Measurements from ENCODE around the gene PRKN. TPM values are rescaled to one million over a fixed set of nuclear protein-coding genes. Genes with fewer than 3 reads are reported as not detected.

PRKN gene
- polyA plus RNA-seq, 1 experiment, result 0.71 TPM

DNA sequence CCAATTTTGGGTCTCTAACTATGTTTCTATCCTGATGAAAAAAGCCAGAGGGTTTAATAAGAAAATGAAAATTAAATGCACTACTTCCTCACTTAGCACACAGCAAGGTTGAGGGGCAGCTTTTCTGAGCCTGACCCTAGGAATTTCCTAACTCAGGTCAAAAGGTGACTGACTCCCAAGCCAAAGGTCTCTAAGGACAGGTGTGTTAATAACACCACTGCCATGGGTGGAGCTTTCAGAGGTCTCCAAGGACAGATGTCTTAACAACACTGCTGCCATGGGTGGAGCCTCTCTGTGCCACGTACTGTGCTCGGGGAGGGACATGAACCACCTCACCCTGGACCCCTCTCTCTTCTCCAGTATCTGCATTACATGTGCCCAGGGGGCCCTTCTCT is 339.2 kb downstream of the PRKN start:
- CTCF ChIA-PET, result no interaction called here
- TF ChIP-seq, protein P1, sequence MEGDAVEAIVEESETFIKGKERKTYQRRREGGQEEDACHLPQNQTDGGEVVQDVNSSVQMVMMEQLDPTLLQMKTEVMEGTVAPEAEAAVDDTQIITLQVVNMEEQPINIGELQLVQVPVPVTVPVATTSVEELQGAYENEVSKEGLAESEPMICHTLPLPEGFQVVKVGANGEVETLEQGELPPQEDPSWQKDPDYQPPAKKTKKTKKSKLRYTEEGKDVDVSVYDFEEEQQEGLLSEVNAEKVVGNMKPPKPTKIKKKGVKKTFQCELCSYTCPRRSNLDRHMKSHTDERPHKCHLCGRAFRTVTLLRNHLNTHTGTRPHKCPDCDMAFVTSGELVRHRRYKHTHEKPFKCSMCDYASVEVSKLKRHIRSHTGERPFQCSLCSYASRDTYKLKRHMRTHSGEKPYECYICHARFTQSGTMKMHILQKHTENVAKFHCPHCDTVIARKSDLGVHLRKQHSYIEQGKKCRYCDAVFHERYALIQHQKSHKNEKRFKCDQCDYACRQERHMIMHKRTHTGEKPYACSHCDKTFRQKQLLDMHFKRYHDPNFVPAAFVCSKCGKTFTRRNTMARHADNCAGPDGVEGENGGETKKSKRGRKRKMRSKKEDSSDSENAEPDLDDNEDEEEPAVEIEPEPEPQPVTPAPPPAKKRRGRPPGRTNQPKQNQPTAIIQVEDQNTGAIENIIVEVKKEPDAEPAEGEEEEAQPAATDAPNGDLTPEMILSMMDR (IDR thresholded peaks at IDR 0.05; ENCODE audit: insufficient read depth, low read depth, low read length), result no peak
- H3K4me3 ChIP-seq (ENCODE audit: low read depth, low read length), result no peak overlapping the region

DNA sequence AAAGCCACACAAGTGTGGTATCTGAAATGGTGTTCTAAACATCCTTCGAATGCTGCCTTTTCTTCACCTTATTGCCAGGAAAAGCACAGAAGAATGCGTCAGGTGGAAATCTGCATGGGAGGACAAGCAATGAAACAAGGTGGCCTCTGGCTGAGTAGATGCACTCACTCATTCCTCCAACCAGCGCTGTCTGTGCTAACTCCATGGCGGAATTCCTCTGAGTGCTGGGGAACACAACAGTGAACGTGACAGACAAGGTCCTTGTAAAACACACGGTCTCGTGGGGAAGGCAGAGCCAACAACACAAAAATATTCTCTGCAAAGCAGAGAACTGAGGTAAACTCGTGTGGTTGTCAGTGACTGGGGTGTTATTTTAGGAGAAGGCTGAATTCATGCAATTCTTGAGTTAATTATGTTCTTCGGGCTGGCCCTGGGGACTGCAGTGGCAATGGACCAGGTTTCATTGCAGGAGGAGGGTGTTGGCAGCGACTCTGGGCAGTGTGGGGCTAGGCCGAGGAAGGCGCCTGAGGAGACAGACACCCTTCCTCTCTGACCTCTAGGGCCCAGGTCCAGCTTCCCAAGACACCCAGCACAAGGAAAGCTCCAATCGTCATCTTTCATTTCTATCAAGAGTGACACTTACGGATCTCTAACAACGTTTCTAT is 339.7 kb downstream of the PRKN start:
- Histone ChIP-seq H3K36me3 (ENCODE audit: control insufficient read depth, insufficient read depth, low read length) (no peaks in the 10 kb centered on the region), H3K27me3 (ENCODE audit: control insufficient read depth, insufficient read depth, low read length) (no peaks in the 10 kb centered on the region), H3K4me3 (ENCODE audit: low read depth, low read length) (no peak overlapping the region)
- ChIA-PET CTCF (no interaction called here), POLR2A (no interaction called here)
- TF ChIP-seq, protein P1 (IDR thresholded peaks at IDR 0.05; ENCODE audit: insufficient read depth, low read depth, low read length), result no peak
- DNase-seq (ENCODE audit: low read depth), result no peak

More for the DNA sequence above, 339.2 kb downstream of the PRKN start:
- Histone ChIP-seq H3K27me3 (ENCODE audit: control insufficient read depth, insufficient read depth, low read length) (no peaks in the 10 kb centered on the region), H3K36me3 (ENCODE audit: control insufficient read depth, insufficient read depth, low read length) (no peaks in the 10 kb centered on the region)
- no peak for DNase-seq (ENCODE audit: low read depth)
- POLR2A ChIA-PET, result no interaction called here

DNA sequence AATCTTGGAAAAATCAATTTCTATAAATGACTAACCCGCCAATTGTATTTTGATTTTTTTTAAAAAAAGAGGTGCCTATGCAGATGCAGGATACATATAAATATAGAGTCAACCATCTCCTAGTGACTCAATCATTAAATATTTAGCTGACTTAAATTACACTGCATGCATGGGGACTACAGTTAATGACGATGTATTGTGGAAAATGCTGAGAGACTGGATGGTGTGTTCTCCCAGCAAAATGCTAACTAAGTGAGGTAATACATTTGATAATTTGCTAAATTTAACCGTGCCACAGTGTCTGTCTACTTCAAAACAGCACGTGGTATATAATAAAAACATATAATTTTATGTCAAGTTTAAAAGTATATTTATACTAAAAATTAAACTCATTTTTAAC is 341.6 kb downstream of the PRKN start:
- Histone ChIP-seq H3K4me3 (ENCODE audit: low read depth, low read length) (no peak overlapping the region), H3K36me3 (ENCODE audit: control insufficient read depth, insufficient read depth, low read length) (no peaks in the 10 kb centered on the region), H3K27me3 (ENCODE audit: control insufficient read depth, insufficient read depth, low read length) (no peaks in the 10 kb centered on the region)
- POLR2A ChIA-PET, result no interaction called here
- no peak for DNase-seq (ENCODE audit: low read depth)
- CTCF ChIA-PET, result no interaction called here
- TF ChIP-seq, protein P1 (IDR thresholded peaks at IDR 0.05; ENCODE audit: insufficient read depth, low read depth, low read length), result no peak

DNA sequence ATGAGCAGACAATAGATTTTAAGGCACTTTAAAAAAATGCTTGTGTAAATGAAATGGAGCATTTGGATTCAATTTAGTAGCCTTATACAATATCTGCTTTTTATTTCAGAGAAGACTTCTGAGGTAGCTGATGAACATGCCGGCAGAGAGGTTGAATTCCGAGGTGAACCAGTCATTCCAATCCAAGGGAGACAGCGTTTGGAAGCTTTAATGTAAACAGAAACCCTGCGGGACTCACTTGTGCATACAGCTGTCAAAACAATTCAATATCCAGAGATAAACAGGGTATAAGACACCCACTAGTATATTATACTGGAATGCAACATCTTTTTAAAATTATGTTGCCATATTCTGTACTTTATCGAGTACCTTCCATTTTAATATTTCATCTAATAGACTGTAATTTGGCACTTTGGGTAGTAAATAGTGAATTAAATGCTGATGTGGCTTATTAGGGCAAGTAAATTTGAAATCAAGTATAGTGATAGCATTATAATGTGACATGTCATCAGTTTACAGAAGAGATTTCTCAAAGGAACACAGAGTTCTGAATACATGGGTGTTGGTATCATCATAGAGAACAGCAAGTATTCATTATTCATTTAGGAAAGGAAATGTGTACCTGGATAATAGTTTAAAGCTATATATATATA is 347.7 kb downstream of the PRKN start:
- no peak for DNase-seq (ENCODE audit: low read depth)
- TF ChIP-seq, protein P1 (IDR thresholded peaks at IDR 0.05; ENCODE audit: insufficient read depth, low read depth, low read length), result no peak
- ChIA-PET CTCF (no interaction called here), POLR2A (no interaction called here)
- Histone ChIP-seq H3K4me3 (ENCODE audit: low read depth, low read length) (no peak overlapping the region), H3K36me3 (ENCODE audit: control insufficient read depth, insufficient read depth, low read length) (no peaks in the 10 kb centered on the region), H3K27me3 (ENCODE audit: control insufficient read depth, insufficient read depth, low read length) (no peaks in the 10 kb centered on the region)

DNA sequence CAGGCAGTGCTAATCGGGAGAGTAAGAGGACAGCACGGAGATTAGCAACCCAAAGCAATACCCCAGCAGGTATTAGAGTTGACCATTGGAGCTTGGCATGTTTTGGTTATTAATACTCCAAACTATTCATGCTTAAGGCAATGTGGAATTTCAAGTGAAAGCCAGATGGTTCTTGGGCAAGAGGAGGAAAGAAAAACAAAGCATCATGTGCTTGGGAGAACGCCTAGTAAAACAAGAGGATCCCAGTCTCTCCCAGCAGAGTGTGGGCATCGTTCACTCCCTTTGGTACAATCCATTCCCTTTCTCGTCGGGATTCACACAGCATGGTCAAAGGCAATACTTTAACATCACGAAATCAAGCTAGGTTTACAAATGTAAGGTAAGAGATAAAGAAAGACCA is 349.8 kb downstream of the PRKN start:
- H3K27me3 ChIP-seq (ENCODE audit: control insufficient read depth, insufficient read depth, low read length), result no peaks in the 10 kb centered on the region
- no peak for DNase-seq (ENCODE audit: low read depth)
- H3K4me3 ChIP-seq (ENCODE audit: low read depth, low read length), result no peak overlapping the region
- ChIA-PET CTCF (no interaction called here), POLR2A (no interaction called here)
- H3K36me3 ChIP-seq (ENCODE audit: control insufficient read depth, insufficient read depth, low read length), result no peaks in the 10 kb centered on the region
- TF ChIP-seq, protein P1 (IDR thresholded peaks at IDR 0.05; ENCODE audit: insufficient read depth, low read depth, low read length), result no peak
